H1 (cell line): ENCODE measurements around the gene UBE3B. TPM values are rescaled to one million over a fixed set of nuclear protein-coding genes. Genes with fewer than 3 reads are reported as not detected.

Source experiments
- BACH1 ChIP-seq: IDR thresholded peaks from 2 replicates; pipeline ENCODE4 v1.6.1; 2012; ENCODE audit warnings: low read length, improper control_type of control experiment
- BRCA1 ChIP-seq: IDR thresholded peaks from 2 replicates; pipeline ENCODE4 v1.6.1; 2012; ENCODE audit warnings: low read depth, low read length, improper control_type of control experiment
- HDAC2 ChIP-seq, 2 experiments: fragments of 300-600 bp in 1 of 2; sonication (generic) in 1 of 2; IDR thresholded peaks; 2 replicates each; pipeline ENCODE4 v1.6.1; 2011 to 2012; ENCODE audit warnings: low read depth in 2 of 2, low read length in 2 of 2, mild to moderate bottlenecking in 2 of 2, moderate library complexity in 2 of 2, borderline replicate concordance in 1 of 2, inconsistent platforms in 1 of 2
- POLR2A ChIP-seq, 2 experiments: IDR thresholded peaks; 1 replicate in 1 of 2; 2 replicates in 1 of 2; pipeline ENCODE4 v1.6.1; 2011; ENCODE audit warnings: low read depth in 2 of 2, low read length in 2 of 2, mild to moderate bottlenecking in 2 of 2; ENCODE audit errors: control extremely low read depth in 1 of 2
- polyA plus RNA-seq, 7 experiments: library from polyadenylated mRNA; depleted of rRNA in 3 of 7; stranded (reverse) in 5 of 7; unstranded in 2 of 7; fragments of >200 nt in 5 of 7; fragments of 200-250 nt in 2 of 7; gene quantifications; 1 replicate in 5 of 7; 2 replicates in 1 of 7; 4 replicates in 1 of 7; pipeline versions ENCODE4 v1.2.1 to v1.2.3, GENCODE V29; 2011 to 2013; ENCODE audit warnings: missing spikeins in 2 of 7, mixed read lengths in 2 of 7
- total RNA-seq: library from RNA; stranded (reverse); fragmentation: NEBNext Ultra II Directional; extraction: Animal tissue kit (Norgen Biotek cat#: 25700); gene quantifications from 2 replicates; pipeline ENCODE4 v1.2.1, GENCODE V29; 2021
- TF ChIP-seq, protein P1 (sequence below): fragments of 300-600 bp; sonication (generic); IDR thresholded peaks from 2 replicates; pipeline ENCODE4 v1.7.1; 2012; ENCODE audit warnings: low read length, moderate library complexity, mild to moderate bottlenecking, inconsistent platforms; ENCODE audit not compliant: insufficient replicate concordance
- TF ChIP-seq, protein P2 (sequence below): IDR thresholded peaks from 2 replicates; pipeline ENCODE4 v1.6.1; 2012; ENCODE audit warnings: low read length, inconsistent platforms

Gene UBE3B
- total and polyA plus RNA-seq, 2 of the 8 experiments (the other 6 are each of a cell fraction or from before 2014, with no cell fraction given) = 14.0 to 21.1 TPM

DNA sequence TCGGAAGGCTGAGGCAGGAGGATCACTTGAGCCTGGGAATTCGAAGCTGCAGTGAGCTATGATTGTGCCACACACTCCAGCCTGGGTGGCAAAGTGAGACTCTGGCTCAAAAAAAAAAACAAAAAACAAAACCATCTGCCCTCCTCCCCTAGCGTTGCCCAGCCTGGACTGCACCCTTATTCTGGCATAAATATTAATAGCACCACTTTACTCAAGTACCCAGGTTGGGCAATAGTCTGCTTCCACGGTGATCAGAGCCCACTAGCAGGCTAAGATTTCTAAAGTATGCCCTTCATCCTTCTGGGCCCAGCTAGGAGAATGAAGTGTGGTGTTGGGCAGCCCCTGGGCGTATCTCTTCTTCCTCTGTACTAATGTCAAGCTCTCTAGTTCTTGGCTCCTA lies 33.6 kb upstream of the UBE3B start (continued):
- TF ChIP-seq, protein P1, sequence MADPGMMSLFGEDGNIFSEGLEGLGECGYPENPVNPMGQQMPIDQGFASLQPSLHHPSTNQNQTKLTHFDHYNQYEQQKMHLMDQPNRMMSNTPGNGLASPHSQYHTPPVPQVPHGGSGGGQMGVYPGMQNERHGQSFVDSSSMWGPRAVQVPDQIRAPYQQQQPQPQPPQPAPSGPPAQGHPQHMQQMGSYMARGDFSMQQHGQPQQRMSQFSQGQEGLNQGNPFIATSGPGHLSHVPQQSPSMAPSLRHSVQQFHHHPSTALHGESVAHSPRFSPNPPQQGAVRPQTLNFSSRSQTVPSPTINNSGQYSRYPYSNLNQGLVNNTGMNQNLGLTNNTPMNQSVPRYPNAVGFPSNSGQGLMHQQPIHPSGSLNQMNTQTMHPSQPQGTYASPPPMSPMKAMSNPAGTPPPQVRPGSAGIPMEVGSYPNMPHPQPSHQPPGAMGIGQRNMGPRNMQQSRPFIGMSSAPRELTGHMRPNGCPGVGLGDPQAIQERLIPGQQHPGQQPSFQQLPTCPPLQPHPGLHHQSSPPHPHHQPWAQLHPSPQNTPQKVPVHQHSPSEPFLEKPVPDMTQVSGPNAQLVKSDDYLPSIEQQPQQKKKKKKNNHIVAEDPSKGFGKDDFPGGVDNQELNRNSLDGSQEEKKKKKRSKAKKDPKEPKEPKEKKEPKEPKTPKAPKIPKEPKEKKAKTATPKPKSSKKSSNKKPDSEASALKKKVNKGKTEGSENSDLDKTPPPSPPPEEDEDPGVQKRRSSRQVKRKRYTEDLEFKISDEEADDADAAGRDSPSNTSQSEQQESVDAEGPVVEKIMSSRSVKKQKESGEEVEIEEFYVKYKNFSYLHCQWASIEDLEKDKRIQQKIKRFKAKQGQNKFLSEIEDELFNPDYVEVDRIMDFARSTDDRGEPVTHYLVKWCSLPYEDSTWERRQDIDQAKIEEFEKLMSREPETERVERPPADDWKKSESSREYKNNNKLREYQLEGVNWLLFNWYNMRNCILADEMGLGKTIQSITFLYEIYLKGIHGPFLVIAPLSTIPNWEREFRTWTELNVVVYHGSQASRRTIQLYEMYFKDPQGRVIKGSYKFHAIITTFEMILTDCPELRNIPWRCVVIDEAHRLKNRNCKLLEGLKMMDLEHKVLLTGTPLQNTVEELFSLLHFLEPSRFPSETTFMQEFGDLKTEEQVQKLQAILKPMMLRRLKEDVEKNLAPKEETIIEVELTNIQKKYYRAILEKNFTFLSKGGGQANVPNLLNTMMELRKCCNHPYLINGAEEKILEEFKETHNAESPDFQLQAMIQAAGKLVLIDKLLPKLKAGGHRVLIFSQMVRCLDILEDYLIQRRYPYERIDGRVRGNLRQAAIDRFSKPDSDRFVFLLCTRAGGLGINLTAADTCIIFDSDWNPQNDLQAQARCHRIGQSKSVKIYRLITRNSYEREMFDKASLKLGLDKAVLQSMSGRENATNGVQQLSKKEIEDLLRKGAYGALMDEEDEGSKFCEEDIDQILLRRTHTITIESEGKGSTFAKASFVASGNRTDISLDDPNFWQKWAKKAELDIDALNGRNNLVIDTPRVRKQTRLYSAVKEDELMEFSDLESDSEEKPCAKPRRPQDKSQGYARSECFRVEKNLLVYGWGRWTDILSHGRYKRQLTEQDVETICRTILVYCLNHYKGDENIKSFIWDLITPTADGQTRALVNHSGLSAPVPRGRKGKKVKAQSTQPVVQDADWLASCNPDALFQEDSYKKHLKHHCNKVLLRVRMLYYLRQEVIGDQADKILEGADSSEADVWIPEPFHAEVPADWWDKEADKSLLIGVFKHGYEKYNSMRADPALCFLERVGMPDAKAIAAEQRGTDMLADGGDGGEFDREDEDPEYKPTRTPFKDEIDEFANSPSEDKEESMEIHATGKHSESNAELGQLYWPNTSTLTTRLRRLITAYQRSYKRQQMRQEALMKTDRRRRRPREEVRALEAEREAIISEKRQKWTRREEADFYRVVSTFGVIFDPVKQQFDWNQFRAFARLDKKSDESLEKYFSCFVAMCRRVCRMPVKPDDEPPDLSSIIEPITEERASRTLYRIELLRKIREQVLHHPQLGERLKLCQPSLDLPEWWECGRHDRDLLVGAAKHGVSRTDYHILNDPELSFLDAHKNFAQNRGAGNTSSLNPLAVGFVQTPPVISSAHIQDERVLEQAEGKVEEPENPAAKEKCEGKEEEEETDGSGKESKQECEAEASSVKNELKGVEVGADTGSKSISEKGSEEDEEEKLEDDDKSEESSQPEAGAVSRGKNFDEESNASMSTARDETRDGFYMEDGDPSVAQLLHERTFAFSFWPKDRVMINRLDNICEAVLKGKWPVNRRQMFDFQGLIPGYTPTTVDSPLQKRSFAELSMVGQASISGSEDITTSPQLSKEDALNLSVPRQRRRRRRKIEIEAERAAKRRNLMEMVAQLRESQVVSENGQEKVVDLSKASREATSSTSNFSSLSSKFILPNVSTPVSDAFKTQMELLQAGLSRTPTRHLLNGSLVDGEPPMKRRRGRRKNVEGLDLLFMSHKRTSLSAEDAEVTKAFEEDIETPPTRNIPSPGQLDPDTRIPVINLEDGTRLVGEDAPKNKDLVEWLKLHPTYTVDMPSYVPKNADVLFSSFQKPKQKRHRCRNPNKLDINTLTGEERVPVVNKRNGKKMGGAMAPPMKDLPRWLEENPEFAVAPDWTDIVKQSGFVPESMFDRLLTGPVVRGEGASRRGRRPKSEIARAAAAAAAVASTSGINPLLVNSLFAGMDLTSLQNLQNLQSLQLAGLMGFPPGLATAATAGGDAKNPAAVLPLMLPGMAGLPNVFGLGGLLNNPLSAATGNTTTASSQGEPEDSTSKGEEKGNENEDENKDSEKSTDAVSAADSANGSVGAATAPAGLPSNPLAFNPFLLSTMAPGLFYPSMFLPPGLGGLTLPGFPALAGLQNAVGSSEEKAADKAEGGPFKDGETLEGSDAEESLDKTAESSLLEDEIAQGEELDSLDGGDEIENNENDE = no peak
- TF ChIP-seq, protein P2, sequence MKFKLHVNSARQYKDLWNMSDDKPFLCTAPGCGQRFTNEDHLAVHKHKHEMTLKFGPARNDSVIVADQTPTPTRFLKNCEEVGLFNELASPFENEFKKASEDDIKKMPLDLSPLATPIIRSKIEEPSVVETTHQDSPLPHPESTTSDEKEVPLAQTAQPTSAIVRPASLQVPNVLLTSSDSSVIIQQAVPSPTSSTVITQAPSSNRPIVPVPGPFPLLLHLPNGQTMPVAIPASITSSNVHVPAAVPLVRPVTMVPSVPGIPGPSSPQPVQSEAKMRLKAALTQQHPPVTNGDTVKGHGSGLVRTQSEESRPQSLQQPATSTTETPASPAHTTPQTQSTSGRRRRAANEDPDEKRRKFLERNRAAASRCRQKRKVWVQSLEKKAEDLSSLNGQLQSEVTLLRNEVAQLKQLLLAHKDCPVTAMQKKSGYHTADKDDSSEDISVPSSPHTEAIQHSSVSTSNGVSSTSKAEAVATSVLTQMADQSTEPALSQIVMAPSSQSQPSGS = no peak
- TF ChIP-seq BACH1 (no peak), POLR2A (IDR thresholded peaks at IDR 0.05; ENCODE audit: control extremely low read depth in 1 of 2, low read depth in 2 of 2, low read length in 2 of 2) (no peak), BRCA1 (no peak), HDAC2 (IDR thresholded peaks at IDR 0.05; ENCODE audit: borderline replicate concordance in 1 of 2, low read depth in 2 of 2, low read length in 2 of 2) (no peak)
